ENCODE measurements around the gene PRF1. TPM values are rescaled to one million over a fixed set of nuclear protein-coding genes. Genes with fewer than 3 reads are reported as not detected.

Gene PRF1
- total RNA-seq, 1 experiment from 2014 or later = 6.4 TPM

DNA sequence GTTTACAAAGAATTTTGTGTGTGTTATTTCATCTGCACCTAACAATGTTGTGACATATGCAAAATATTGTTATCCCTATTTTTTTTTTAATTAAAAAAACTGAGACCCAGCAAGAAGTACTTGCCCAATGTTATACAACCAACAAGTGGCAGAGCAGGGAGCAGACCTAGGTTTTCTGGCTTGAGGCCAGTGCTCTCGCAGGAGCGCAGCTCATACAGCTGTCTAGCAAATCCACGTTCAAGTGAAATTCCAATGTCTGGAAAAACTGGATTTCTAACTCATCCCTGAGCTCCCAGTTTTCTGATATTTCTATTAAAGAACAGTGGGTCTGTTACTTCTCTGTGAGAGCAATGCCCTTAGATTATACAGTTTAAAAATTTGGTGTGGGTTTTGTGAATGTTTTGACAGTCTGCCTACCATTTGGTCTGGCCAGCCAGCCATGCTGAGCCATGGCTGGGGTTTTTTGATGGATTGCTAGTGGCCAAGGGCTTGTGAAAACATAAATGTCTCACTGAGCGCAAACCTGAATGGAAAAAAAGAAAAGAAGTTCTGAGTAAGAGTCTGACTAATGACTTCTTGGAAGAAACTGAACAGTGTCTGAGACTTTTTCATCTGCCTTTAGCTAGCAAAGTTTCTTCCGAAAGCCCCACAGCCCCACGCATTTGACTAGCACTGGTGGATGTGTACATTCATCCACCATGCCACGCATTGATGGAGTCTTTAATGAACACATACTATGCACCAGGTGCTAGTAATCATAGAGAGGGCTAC lies 15.4 kb upstream of the PRF1 start:
- H3K4me2 ChIP-seq (ENCODE audit: low read length) = no peak overlapping the region
- intact Hi-C loops (cut with micrococcal nuclease) = loop anchor here (2.0 kb wide), 1 partner anchor 263 kb away; no protein-coding TSS in a partner anchor
- no peak overlapping the region for H3K4me3 ChIP-seq (replicated peaks in 1 of 2; ENCODE audit: low read depth in 1 of 2, low read length in 2 of 2)
- CTCF ChIA-PET = no interaction called here
- H3K9ac ChIP-seq (ENCODE audit: low read length) = no peak overlapping the region
- BruUV-seq (replicated peaks) = no TSS peak
- H4K20me1 ChIP-seq (ENCODE audit: insufficient read depth) = no peaks in the 10 kb centered on the region
- no peaks in the 10 kb centered on the region for H3K9me2 ChIP-seq (ENCODE audit: insufficient read depth)
- no peaks in the 10 kb centered on the region for H3K27me3 ChIP-seq (ENCODE audit: insufficient read depth, low read length)
- no peaks in the 10 kb centered on the region for H3K36me3 ChIP-seq (ENCODE audit: control insufficient read depth in 1 of 2, insufficient read depth in 2 of 2, low read length in 2 of 2)
- no peak overlapping the region for H3K27ac ChIP-seq (ENCODE audit: low read depth, low read length)
- RAD21 ChIA-PET (ENCODE audit: low non-redundant PET in 1 of 2, low total read pairs in 2 of 2, uncharacterized antibody in 2 of 2, unreplicated experiment in 2 of 2) = interaction anchor here in 1 of 2 experiments (0.7 to 1.0 kb wide), 2 partner anchors 121 to 143 kb away, joined by 5 to 6 read pairs; no protein-coding TSS in a partner anchor
- ATAC-seq = no peak
- no peak for DNase-seq (ENCODE audit: low read depth, low spot score)
- H3K79me2 ChIP-seq (ENCODE audit: insufficient read depth, low read length) = no peaks in the 10 kb centered on the region
- peaks cover 8 to 12% of the 10 kb centered on the region in 2 experiments; a peak in 2 of 4 replicates for H3K9me3 ChIP-seq (ENCODE audit: control insufficient read depth in 1 of 2, insufficient read depth in 1 of 2, low read depth in 1 of 2, low read length in 2 of 2)
- POLR2A ChIA-PET = no interaction called here
- H3K4me1 ChIP-seq (ENCODE audit: control insufficient read depth in 1 of 2, insufficient read depth in 2 of 2, low read length in 2 of 2) = peaks cover 4 to 43% of the 10 kb centered on the region in 2 experiments; a peak in 3 of 4 replicates
- TF ChIP-seq EZH2 (IDR thresholded peaks at IDR 0.05) (no peak), SIN3A (IDR thresholded peaks at IDR 0.05; ENCODE audit: low read depth) (no peak), FOSL1 (IDR thresholded peaks at IDR 0.05; ENCODE audit: low read depth) (no peak), ZFX (IDR thresholded peaks at IDR 0.05) (no peak), CBX3 (IDR thresholded peaks at IDR 0.05; ENCODE audit: low read depth) (no peak), CEBPB (IDR thresholded peaks at IDR 0.05; ENCODE audit: low read depth) (no peak), SRF (IDR thresholded peaks at IDR 0.05; ENCODE audit: low read depth) (no peak), RAD21 (IDR thresholded peaks at IDR 0.05; ENCODE audit: low read depth) (no peak), ELF1 (IDR thresholded peaks at IDR 0.05; ENCODE audit: borderline replicate concordance, low read depth) (no peak), TCF7L2 (IDR thresholded peaks at IDR 0.05; ENCODE audit: borderline replicate concordance, extremely low read depth, insufficient read depth, insufficient read length) (no peak), ZNF274 (IDR thresholded peaks at IDR 0.05; ENCODE audit: low read depth, low read length) (no peak)
- TF ChIP-seq, protein P1, sequence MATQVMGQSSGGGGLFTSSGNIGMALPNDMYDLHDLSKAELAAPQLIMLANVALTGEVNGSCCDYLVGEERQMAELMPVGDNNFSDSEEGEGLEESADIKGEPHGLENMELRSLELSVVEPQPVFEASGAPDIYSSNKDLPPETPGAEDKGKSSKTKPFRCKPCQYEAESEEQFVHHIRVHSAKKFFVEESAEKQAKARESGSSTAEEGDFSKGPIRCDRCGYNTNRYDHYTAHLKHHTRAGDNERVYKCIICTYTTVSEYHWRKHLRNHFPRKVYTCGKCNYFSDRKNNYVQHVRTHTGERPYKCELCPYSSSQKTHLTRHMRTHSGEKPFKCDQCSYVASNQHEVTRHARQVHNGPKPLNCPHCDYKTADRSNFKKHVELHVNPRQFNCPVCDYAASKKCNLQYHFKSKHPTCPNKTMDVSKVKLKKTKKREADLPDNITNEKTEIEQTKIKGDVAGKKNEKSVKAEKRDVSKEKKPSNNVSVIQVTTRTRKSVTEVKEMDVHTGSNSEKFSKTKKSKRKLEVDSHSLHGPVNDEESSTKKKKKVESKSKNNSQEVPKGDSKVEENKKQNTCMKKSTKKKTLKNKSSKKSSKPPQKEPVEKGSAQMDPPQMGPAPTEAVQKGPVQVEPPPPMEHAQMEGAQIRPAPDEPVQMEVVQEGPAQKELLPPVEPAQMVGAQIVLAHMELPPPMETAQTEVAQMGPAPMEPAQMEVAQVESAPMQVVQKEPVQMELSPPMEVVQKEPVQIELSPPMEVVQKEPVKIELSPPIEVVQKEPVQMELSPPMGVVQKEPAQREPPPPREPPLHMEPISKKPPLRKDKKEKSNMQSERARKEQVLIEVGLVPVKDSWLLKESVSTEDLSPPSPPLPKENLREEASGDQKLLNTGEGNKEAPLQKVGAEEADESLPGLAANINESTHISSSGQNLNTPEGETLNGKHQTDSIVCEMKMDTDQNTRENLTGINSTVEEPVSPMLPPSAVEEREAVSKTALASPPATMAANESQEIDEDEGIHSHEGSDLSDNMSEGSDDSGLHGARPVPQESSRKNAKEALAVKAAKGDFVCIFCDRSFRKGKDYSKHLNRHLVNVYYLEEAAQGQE (IDR thresholded peaks at IDR 0.05; ENCODE audit: low read depth) = no peak
- TF ChIP-seq, protein P2, sequence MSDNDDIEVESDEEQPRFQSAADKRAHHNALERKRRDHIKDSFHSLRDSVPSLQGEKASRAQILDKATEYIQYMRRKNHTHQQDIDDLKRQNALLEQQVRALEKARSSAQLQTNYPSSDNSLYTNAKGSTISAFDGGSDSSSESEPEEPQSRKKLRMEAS (IDR thresholded peaks at IDR 0.05) = no peak
- TF ChIP-seq, protein P3, sequence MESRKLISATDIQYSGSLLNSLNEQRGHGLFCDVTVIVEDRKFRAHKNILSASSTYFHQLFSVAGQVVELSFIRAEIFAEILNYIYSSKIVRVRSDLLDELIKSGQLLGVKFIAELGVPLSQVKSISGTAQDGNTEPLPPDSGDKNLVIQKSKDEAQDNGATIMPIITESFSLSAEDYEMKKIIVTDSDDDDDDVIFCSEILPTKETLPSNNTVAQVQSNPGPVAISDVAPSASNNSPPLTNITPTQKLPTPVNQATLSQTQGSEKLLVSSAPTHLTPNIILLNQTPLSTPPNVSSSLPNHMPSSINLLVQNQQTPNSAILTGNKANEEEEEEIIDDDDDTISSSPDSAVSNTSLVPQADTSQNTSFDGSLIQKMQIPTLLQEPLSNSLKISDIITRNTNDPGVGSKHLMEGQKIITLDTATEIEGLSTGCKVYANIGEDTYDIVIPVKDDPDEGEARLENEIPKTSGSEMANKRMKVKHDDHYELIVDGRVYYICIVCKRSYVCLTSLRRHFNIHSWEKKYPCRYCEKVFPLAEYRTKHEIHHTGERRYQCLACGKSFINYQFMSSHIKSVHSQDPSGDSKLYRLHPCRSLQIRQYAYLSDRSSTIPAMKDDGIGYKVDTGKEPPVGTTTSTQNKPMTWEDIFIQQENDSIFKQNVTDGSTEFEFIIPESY (IDR thresholded peaks at IDR 0.05; ENCODE audit: extremely low read depth, insufficient replicate concordance, low read length) = no peak
- TF ChIP-seq, protein P4, sequence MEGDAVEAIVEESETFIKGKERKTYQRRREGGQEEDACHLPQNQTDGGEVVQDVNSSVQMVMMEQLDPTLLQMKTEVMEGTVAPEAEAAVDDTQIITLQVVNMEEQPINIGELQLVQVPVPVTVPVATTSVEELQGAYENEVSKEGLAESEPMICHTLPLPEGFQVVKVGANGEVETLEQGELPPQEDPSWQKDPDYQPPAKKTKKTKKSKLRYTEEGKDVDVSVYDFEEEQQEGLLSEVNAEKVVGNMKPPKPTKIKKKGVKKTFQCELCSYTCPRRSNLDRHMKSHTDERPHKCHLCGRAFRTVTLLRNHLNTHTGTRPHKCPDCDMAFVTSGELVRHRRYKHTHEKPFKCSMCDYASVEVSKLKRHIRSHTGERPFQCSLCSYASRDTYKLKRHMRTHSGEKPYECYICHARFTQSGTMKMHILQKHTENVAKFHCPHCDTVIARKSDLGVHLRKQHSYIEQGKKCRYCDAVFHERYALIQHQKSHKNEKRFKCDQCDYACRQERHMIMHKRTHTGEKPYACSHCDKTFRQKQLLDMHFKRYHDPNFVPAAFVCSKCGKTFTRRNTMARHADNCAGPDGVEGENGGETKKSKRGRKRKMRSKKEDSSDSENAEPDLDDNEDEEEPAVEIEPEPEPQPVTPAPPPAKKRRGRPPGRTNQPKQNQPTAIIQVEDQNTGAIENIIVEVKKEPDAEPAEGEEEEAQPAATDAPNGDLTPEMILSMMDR (IDR thresholded peaks at IDR 0.05 in 2 of 3, conservative IDR thresholded peaks at IDR 0.05 in 1 of 3; ENCODE audit: borderline replicate concordance in 1 of 3, insufficient read depth in 1 of 3, low read depth in 2 of 3, low read length in 2 of 3) = no peak
- no peak overlapping the region for H2AFZ ChIP-seq (ENCODE audit: low read depth, low read length, poor library complexity, severe bottlenecking)
